ENCODE measurements around the gene ENOX1.
A peak's percentile ranks its signal among the peaks of the same experiment; 100 is the strongest.

ENOX1 gene

DNA sequence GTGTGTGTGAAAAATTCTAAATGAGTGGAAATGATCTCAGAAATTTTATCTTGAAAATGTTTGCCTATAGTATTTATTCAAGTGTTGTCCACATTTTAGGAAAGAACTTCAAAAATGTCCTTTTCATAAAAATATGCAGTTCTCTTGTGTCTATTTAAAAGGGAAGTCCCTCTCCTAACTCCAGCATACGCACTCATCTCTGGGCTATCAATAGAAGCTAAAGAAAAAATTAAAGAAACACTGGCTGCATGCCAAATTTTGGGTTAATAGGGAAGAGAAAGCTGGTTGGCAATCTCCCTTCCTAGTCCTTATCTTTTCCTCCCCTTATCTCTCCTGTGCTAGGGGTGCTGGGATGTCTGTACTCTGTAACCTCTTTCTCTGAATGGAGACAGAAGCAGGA, 313.3 kb downstream of the ENOX1 start:
- no peak for ATAC-seq
- TF ChIP-seq GLIS3 (CRISPR knock-in tag; IDR thresholded peaks at IDR 0.05) = no peak
- TF ChIP-seq PPARA (CRISPR knock-in tag; IDR thresholded peaks at IDR 0.05; ENCODE audit: borderline replicate concordance) = no peak
- no peak for TF ChIP-seq ZC3H10 (CRISPR knock-in tag; IDR thresholded peaks at IDR 0.05)
- 0 out of 2 replicates have a peak, but pooled peaks have one; percentile 30 for TF ChIP-seq SNAI2 (CRISPR knock-in tag; IDR thresholded peaks at IDR 0.05)
- TF ChIP-seq ZFP3 (CRISPR knock-in tag; IDR thresholded peaks at IDR 0.05) = no peak
- TF ChIP-seq, protein P1, sequence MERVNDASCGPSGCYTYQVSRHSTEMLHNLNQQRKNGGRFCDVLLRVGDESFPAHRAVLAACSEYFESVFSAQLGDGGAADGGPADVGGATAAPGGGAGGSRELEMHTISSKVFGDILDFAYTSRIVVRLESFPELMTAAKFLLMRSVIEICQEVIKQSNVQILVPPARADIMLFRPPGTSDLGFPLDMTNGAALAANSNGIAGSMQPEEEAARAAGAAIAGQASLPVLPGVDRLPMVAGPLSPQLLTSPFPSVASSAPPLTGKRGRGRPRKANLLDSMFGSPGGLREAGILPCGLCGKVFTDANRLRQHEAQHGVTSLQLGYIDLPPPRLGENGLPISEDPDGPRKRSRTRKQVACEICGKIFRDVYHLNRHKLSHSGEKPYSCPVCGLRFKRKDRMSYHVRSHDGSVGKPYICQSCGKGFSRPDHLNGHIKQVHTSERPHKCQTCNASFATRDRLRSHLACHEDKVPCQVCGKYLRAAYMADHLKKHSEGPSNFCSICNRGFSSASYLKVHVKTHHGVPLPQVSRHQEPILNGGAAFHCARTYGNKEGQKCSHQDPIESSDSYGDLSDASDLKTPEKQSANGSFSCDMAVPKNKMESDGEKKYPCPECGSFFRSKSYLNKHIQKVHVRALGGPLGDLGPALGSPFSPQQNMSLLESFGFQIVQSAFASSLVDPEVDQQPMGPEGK (CRISPR knock-in tag; IDR thresholded peaks at IDR 0.05; ENCODE audit: borderline replicate concordance) = no peak
- TF ChIP-seq TOX (CRISPR knock-in tag; IDR thresholded peaks at IDR 0.05; ENCODE audit: borderline replicate concordance) = no peak
- TF ChIP-seq, protein P2, sequence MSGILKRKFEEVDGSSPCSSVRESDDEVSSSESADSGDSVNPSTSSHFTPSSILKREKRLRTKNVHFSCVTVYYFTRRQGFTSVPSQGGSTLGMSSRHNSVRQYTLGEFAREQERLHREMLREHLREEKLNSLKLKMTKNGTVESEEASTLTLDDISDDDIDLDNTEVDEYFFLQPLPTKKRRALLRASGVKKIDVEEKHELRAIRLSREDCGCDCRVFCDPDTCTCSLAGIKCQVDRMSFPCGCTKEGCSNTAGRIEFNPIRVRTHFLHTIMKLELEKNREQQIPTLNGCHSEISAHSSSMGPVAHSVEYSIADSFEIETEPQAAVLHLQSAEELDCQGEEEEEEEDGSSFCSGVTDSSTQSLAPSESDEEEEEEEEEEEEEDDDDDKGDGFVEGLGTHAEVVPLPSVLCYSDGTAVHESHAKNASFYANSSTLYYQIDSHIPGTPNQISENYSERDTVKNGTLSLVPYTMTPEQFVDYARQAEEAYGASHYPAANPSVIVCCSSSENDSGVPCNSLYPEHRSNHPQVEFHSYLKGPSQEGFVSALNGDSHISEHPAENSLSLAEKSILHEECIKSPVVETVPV (CRISPR knock-in tag; IDR thresholded peaks at IDR 0.05) = no peak
- TF ChIP-seq ZFP30 (CRISPR knock-in tag; IDR thresholded peaks at IDR 0.05) = no peak
- no peak for TF ChIP-seq CSDC2 (CRISPR knock-in tag; IDR thresholded peaks at IDR 0.05)
- TF ChIP-seq, protein P3, sequence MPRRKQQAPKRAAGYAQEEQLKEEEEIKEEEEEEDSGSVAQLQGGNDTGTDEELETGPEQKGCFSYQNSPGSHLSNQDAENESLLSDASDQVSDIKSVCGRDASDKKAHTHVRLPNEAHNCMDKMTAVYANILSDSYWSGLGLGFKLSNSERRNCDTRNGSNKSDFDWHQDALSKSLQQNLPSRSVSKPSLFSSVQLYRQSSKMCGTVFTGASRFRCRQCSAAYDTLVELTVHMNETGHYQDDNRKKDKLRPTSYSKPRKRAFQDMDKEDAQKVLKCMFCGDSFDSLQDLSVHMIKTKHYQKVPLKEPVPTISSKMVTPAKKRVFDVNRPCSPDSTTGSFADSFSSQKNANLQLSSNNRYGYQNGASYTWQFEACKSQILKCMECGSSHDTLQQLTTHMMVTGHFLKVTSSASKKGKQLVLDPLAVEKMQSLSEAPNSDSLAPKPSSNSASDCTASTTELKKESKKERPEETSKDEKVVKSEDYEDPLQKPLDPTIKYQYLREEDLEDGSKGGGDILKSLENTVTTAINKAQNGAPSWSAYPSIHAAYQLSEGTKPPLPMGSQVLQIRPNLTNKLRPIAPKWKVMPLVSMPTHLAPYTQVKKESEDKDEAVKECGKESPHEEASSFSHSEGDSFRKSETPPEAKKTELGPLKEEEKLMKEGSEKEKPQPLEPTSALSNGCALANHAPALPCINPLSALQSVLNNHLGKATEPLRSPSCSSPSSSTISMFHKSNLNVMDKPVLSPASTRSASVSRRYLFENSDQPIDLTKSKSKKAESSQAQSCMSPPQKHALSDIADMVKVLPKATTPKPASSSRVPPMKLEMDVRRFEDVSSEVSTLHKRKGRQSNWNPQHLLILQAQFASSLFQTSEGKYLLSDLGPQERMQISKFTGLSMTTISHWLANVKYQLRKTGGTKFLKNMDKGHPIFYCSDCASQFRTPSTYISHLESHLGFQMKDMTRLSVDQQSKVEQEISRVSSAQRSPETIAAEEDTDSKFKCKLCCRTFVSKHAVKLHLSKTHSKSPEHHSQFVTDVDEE (CRISPR knock-in tag; IDR thresholded peaks at IDR 0.05) = no peak
- no peak for TF ChIP-seq ZNF8 (CRISPR knock-in tag; IDR thresholded peaks at IDR 0.05)
- peak; percentile 85 for TF ChIP-seq TCF4 (CRISPR knock-in tag; IDR thresholded peaks at IDR 0.05; ENCODE audit: borderline replicate concordance)
- peak; percentile 15; the same call in 1 of the 2 replicates for TF ChIP-seq ESRRG (CRISPR knock-in tag; IDR thresholded peaks at IDR 0.05)
- no peak for TF ChIP-seq ZNF565 (CRISPR knock-in tag; conservative IDR thresholded peaks at IDR 0.05; ENCODE audit: low read depth)
- no peak for TF ChIP-seq OSR1 (CRISPR knock-in tag; IDR thresholded peaks at IDR 0.05)
- TF ChIP-seq, protein P4, sequence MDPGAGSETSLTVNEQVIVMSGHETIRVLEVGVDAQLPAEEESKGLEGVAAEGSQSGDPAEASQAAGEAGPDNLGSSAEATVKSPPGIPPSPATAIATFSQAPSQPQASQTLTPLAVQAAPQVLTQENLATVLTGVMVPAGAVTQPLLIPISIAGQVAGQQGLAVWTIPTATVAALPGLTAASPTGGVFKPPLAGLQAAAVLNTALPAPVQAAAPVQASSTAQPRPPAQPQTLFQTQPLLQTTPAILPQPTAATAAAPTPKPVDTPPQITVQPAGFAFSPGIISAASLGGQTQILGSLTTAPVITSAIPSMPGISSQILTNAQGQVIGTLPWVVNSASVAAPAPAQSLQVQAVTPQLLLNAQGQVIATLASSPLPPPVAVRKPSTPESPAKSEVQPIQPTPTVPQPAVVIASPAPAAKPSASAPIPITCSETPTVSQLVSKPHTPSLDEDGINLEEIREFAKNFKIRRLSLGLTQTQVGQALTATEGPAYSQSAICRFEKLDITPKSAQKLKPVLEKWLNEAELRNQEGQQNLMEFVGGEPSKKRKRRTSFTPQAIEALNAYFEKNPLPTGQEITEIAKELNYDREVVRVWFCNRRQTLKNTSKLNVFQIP (CRISPR knock-in tag; IDR thresholded peaks at IDR 0.05; ENCODE audit: borderline replicate concordance, low read depth) = no peak
- peak; percentile 71 for TF ChIP-seq ISL1 (CRISPR knock-in tag; IDR thresholded peaks at IDR 0.05)

DNA sequence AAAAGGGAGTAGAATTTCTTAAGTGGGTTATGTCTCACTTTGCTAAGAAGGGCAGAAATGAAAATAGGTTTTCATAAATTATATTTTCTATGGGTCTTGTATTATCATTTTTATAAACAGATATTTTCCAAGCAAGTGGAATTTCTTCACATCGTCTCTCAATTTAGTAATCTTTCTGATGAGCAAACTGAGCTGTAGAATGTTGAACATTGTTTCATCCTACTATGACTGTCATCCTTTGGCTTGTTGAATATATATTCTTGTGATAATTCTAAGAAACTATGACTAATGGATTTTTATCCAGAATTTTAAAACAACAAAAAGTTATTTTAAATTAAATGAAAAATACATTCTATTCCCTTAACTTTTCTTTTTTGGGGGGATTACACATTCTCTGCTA, 313.8 kb downstream of the ENOX1 start:
- TF ChIP-seq, protein P5, sequence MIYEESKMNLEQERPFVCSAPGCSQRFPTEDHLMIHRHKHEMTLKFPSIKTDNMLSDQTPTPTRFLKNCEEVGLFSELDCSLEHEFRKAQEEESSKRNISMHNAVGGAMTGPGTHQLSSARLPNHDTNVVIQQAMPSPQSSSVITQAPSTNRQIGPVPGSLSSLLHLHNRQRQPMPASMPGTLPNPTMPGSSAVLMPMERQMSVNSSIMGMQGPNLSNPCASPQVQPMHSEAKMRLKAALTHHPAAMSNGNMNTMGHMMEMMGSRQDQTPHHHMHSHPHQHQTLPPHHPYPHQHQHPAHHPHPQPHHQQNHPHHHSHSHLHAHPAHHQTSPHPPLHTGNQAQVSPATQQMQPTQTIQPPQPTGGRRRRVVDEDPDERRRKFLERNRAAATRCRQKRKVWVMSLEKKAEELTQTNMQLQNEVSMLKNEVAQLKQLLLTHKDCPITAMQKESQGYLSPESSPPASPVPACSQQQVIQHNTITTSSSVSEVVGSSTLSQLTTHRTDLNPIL (CRISPR knock-in tag; IDR thresholded peaks at IDR 0.05; ENCODE audit: low read depth) = no peak
- no peak for TF ChIP-seq ZNF565 (CRISPR knock-in tag; conservative IDR thresholded peaks at IDR 0.05; ENCODE audit: low read depth)
- TF ChIP-seq TCF4 (CRISPR knock-in tag; IDR thresholded peaks at IDR 0.05; ENCODE audit: borderline replicate concordance) = no peak
- no peak for TF ChIP-seq ZC3H10 (CRISPR knock-in tag; IDR thresholded peaks at IDR 0.05)
- TF ChIP-seq, protein P4 (CRISPR knock-in tag; IDR thresholded peaks at IDR 0.05; ENCODE audit: borderline replicate concordance, low read depth) = no peak
- no peak for TF ChIP-seq ZFP3 (CRISPR knock-in tag; IDR thresholded peaks at IDR 0.05)
- TF ChIP-seq TOX (CRISPR knock-in tag; IDR thresholded peaks at IDR 0.05; ENCODE audit: borderline replicate concordance) = no peak
- no peak for ATAC-seq
